Testis (tissue), 2 donors: ENCODE results near the gene CSNK1G2.

Source experiments
- POLR2A ChIP-seq: fragments of 450-650 bp; IDR thresholded peaks from one replicate; pipeline ENCODE4 v1.6.1; 2017; ENCODE audit warnings: antibody characterized with exemption, mild to moderate bottlenecking, moderate library complexity
- TF ChIP-seq, protein P1 (sequence below), 3 experiments: fragments of 450-650 bp in 2 of 3; fragments of 200-600 bp in 1 of 3; sonication (generic) in 1 of 3; IDR thresholded peaks; one replicate each; pipeline ENCODE4 v1.5.1; 2016 to 2019; ENCODE audit warnings: antibody characterized with exemption in 3 of 3, mild to moderate bottlenecking in 2 of 3, moderate library complexity in 1 of 3

DNA sequence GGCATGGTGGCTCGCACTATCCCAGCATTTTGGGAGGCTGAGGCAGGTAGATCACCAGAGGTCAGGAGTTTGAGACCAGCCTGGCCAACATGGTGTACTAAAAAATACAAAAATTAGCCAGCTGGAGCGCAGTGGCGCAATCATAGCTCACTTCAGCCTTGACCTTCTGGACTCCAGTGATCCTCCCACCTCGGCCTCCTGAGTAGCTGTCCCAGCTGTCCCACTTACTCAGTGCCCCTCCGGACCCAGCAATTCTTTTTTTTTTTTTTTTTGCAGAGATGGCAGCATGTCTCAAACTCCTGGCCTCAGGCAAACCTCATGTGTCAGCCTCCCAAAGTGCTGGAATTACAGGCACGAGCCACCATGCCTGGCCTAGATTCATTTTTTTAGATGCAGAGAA is 38.0 kb upstream of the CSNK1G2 start:
- TF ChIP-seq POLR2A: no peak
- TF ChIP-seq, protein P1, sequence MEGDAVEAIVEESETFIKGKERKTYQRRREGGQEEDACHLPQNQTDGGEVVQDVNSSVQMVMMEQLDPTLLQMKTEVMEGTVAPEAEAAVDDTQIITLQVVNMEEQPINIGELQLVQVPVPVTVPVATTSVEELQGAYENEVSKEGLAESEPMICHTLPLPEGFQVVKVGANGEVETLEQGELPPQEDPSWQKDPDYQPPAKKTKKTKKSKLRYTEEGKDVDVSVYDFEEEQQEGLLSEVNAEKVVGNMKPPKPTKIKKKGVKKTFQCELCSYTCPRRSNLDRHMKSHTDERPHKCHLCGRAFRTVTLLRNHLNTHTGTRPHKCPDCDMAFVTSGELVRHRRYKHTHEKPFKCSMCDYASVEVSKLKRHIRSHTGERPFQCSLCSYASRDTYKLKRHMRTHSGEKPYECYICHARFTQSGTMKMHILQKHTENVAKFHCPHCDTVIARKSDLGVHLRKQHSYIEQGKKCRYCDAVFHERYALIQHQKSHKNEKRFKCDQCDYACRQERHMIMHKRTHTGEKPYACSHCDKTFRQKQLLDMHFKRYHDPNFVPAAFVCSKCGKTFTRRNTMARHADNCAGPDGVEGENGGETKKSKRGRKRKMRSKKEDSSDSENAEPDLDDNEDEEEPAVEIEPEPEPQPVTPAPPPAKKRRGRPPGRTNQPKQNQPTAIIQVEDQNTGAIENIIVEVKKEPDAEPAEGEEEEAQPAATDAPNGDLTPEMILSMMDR (IDR thresholded peaks at IDR 0.05): no peak
